HG03558 (cell line): ENCODE results near the gene IFT122.

Experiments used
- ATAC-seq: cut with Tn5 transposase; IDR thresholded peaks from one replicate; pipeline ENCODE4 v1.9.1; 2021; ENCODE audit warnings: moderate number of reproducible peaks; ENCODE audit not compliant: unreplicated experiment; ENCODE audit errors: extremely low read depth

The IFT122 gene

DNA sequence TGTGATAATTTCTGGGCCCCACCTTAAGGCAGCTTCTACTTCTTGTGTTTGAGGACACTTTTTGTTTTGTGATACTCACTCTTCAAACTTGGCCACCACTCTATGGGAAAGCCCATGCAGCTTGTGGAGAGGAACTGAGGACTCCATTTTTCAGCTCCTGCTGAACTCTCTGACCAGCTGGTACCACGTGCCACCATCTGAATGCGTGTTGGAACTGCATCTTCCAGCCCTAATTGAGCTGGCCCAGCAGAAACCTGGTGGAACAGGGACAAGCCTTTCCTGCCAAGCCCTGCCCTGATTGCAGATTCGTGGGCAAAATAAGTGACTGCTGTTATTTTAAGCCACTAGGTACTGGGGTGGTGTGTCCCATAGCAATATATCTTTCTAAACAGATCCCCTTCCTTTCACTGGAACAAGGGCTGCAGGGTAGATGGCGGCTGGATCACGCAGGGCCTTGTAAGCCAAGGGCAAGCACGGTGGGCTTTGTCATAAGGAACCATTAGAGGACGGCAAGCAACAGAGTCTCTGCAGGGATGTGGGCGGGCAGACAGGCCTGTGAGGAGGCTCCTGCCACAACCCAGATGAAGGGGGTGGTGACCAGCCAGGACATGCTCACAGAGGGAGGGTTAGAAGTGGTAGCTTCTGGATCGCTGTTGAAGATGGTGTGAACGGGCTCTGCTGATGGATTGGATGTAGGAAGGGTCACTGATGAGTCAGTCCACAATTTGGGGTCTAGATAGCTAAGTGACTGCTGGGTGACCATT lies 112.4 kb downstream of the IFT122 start:
- no peak for ATAC-seq

DNA sequence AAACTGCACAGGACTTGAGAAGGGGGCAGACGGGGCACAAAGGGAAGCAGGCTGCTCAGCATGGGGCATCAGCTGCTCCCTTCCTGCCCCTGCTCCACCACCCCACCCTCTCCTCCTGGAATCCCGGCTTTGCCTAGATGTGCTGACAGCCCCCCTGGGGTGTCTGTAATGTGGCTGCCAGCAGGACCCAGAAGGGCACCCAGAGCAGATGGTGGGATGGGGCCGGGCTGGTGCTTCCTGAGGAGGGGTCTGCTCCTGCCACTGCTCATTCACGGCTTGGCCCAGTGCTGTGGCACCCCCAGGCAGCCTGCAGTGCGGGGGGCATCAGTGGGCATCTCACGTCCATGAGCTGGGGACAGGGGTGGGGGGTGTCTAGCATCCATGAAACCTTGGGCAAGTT lies 113.1 kb downstream of the IFT122 start:
- ATAC-seq: no peak

DNA sequence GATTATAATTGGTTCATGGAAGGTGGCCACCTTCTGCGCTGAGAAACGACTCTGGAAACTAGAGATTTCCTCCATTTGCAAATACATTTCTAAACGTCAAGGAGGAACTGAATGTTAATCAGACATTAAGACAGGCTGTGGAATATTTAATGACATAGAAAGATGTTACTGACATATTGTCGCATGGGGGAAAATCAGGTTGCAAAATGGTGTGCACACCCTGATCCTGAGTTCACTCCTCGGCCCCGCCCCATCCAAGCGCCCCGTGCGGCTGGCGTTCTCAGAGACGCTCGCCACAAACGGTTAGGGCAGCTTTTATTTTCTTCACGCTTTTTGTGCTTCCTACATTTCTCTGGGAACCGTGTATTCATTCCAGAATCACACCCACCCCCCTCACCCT lies 113.7 kb downstream of the IFT122 start:
- no peak for ATAC-seq

DNA sequence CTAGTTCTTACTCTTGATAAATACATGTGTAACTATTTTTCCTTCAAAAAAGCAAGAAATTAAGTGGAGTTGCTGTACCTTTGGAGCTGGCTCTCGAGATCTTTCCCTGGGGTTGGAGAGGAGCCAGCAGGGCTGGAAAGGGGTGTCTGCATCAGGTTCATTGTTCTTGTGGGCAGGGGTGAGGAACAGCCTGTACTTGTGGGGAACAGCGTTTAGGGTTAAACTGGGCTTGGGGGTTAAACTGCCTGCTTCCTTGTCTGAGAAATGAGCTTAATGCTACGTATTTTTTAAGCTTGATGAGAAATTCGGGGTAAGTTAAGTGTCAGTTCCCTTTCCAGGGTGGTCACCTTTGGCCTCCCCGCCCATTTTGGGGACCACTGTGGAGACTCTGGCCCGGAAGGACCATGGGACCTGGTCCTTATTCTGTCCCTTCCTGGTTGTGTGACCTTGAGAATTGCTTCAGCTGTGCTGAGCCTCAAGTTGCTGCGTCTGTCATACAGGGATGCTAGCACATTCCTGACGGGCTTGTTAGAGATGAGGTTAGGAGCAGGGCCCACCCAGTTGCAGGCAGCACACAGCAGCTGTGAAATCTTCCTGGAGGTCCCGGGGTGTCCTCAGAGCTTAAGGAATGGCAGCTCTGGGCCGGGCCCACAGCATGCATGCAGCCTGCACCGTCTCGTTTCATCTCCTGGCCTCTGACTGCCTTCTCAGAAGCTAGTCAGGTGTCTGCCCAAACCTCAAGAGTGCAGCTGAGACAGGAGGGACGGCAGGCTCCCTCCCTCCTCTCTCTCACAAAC lies 114.5 kb downstream of the IFT122 start:
- ATAC-seq: no peak

DNA sequence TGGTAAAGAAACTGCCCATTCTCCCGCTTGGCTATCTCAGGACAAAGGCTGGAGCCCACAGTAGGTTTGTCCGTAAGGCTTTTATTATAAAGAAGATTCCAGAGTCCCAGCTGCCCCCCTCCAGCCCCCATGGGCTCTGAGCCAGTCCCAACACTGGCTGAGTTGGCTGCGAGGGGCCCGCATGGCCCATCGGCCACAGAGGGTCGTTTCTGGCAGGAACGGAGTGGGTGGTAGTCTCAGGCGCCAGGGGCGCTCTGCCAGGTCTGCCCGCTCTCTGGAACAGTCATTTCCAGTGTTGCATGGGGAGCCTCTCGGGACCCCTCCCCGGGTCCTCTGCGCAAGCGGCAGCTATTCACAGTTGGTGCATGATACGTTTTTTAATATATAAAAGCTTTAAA lies 115.1 kb downstream of the IFT122 start:
- ATAC-seq: no peak

DNA sequence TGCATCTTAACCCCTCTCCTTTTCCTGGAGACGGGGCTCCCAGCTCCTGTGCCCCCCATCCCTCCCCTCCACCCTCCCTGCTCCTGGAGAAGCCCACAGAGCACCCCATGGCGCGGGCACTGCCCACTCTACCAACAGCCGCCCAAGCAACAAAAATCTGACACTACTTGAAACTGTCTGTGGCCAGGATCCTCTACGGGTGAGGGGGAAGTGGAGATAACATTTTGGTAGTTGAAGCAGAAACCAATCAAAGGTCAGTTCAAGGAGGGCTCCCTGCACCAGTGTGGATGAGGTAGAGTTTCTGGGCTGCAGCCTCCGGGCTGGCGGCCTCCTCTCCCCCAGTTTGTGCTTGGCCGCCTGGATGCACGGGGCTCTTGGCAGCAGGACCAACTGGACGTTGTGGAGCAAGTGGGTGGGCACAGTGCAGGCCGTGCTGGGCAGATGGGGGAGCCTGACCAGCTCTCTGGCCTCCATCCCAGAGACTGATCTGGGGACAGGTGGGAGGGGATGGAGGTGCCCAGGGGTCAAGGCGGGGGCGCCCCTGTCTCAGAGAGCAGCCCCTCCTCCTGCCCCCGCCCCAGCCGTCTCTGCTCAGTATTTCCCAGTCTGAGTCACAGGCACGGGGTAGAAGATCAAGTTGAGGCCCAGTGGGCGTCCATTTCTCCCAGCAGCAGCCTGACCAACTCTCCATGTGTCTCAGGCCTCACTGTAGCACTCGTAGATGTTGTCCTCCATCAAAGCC lies 115.8 kb downstream of the IFT122 start:
- no peak for ATAC-seq

DNA sequence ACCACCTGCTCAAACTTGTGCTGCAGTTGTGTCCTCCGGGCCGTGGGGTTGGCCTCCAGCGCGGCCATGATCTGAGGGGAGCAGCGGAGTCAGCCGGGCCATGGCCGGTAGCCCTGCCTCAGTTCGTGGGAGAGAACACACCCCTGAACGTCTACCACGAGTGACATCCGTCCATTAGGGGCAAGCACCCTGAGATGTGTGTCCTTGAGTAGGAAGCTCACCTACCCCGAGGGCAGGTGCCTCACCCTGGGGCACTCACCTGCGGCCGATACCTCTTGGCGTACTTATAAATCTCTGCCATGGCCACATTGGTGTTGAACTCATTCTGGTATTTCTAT lies 116.3 kb downstream of the IFT122 start:
- ATAC-seq: no peak

DNA sequence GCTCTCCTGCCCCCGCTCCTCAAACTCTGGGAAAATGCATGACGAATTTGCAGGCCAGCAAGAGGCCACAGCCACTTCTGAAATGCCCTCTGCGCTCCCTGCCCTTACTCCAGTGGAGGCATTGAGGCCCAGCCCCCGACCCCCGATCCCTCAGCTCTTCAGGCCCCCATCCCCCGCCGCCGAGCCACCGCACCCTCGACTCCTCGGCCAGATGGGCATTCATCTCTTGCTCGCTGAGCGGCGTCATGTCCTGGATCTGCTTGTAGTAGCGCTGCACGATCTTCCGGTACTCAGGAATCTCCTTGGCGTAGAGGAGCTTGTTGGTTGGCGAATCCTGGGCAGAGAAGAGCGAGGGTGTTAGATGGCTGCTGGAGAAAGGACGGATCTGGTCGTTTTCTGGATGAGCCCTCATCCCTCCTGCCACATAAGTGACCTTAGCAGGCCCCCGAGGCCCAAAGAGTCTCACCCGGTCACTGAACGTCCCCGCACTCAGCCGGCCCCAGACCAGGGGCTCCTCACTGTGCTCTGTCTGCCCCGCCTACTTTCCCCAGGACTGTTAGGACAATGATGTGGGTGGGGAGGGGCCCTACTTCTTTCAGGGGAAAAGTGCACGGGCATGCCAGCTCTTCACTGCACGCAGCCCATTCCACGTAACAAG lies 117.0 kb downstream of the IFT122 start:
- no peak for ATAC-seq

DNA sequence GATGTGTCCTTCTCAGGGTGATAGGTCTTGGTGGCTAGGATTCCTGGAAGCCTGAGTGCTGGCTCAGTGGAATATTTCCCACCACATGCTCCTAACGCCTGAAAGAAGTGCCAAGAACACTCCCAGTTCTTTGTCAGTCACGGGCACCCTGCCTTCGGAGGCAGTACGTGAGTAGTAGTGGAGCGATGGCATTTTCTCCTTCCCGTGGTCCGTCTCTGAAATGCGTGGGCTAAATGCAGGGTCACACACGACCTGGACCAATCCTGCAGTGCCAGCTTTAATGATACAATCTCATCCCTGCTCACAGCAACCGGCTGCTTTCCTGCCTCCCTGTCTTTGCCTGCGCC lies 117.5 kb downstream of the IFT122 start:
- no peak for ATAC-seq

DNA sequence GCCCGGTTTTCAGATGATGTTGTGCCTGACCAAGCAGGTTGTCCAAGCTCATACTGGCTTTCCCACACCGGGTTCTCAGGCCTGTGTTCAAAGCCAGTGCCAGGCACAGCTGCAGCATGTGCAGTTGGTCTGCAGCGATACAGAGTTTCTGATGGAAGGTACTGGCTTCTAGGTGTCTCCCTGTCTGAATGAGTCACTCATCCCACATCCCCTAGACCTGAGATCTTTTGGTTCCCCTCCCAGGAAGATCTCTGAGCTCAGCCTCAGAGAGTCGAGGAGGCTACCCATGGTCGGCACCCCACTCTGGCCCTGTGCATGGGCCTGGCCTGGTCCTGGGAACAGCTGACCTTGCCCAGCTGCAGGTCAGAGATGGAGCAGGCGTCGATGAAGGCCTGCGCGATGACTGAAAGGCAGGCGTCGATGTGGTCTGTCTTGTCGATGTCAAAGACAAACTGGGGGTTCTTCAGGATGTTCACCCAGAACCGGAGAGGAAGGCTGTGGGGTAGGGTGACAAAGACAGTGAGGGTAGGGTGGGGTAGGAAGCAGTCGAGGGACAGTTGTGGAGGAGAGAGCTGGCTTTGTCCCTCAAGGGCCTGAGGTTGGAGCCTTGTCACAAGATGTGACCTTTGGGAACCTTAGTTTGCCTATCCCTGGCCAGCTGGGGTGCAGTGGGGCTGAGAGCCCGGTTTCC lies 118.2 kb downstream of the IFT122 start:
- ATAC-seq: no peak

DNA sequence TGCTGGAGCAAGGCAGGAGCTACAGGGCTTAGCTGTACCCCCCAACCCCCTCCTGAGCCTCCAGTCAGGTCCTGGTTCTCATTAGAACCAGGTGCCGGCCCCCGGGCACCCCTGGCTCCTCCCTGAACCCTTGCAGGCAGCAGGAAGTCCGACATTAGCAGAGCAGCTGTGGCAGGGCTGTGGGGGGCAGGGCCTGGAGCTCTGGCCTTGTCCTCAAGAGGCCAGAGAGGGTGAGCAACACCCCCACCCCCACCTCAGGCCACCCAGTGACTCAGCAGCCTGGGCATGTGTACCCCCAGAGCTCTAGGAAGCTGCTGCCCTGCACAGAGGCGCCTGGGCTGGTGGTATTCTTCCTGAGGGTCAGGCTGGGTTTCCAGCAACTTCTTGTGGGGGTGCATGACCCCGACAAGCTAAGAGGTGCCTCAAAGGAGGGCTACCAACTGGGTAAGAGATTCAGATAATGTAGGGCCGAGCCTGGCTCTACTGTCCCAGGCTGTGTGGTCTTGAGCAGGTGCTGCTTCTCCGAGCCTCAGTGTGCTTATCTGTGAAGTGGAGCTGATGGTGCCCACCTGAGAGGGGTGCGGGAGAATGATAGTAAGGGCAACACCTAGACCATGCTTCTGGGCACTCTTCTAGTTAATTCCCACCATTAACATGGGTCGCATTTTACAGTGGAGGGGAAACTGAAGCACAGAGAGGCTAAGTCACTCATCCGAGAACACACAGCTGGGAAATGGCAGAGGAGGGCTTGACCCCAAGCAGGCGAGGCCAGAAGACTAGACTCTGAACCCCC lies 118.9 kb downstream of the IFT122 start:
- no peak for ATAC-seq

DNA sequence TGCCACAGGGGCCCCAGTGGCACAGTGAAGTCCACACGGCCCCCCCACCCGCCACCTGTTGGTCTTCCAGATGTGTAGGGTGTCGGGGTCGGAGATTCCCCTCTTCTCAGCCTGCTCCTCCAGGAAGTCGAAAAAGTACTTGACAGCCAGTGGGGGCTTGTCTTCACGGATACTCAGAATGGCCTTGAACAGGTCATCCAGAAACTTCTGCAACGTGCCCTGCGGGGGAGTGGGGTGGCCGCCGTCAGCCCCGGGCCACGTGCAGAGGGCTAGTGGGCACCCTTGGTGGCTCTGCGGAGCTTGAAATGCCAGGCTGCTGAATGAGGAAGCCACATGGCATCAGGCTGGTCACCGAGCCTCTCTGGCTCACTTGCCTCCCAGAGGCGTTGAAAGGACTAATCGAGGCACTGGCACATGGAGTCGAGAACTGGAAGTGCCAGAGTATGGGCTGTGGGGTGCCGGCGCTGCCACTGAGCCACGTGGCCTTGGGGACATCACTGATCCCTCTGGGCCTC lies 119.6 kb downstream of the IFT122 start:
- no peak for ATAC-seq

DNA sequence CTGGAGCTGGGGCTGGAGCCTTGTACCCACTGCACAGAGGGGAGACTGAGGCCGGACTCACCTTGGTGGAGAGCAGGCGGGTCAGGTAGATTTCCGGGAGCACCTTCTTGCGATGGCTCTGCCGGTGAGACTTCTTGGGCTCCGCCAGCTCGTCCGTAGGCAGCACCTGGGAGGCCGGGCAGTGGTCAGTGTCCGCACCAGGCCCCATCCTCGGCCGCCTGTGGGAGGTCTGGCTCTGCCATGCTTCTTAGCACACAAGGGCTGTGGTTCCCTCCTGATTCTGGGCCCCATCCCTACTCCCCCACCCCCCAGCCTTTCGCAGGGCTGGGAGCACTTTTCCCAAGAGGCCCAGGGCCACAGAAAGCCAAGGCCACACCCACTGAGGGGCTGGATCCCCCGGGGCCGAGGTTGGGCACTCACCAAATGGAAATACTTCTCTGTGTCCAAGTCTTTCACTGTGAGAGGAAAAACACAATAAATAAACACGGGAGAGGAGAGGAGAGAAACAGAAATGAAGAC lies 120.3 kb downstream of the IFT122 start:
- no peak for ATAC-seq

DNA sequence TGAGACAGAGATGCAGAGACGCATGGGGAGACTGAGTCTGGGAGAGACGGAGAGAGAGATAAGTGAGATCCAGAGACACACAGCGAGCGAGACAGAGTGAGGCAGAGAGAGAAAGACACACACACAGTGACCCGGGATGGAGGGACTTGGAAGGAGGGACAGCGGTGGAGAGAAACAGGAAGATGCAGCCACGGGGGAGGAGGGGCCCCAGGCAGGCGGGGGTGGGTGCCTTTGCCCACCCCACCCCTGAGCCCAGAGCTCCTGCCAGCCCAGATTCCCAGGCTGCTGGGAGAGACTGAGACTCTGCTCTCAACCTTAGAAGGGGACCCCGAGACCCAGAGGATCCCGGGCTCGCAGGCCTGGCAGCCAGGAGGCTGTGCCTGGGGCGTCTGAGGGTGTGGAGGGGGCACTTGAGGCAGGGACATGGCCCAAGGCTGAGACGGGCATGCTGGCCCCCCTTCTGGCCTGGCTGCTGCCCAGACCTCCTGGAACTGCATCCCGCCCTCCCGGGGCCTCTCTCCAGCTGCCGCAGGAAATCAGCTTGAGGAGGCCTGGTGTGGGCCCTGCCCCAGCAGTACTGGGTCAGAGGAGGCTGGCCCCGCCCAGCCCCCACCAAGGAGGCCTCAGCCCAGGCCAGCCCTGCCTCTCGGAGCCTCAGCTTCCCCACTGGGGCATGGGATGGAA lies 121.0 kb downstream of the IFT122 start:
- ATAC-seq: no peak

DNA sequence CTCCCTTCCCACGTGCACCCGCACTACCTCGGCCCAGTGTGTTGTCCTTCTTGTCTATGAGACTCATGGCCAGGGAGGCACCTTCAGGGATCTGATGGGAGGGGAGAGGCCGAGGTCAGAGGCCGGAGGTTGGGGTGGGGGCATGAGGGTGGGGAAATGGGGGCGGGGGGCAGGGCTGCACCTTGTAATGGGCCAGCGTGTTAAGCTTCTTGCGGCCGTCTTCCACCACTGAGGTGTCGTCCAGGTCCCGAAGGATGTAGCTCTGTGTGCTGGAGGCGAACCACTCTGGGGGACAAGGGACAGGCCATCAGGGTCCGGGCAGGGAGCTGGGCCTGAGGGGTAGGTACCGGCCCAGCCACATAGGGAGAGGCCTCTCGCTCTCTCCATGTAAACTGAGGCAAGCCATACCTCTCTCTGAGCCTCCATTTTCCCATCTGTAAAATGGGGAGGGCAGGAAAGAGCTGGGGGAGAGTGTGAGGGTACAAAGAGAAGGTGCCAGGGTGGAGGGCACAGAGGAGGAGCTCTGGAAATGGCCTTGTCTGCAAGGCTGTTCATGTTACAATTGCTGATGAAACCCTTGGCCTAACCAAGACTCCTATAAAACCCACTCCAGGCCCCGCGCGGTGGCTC lies 121.7 kb downstream of the IFT122 start:
- no peak for ATAC-seq

DNA sequence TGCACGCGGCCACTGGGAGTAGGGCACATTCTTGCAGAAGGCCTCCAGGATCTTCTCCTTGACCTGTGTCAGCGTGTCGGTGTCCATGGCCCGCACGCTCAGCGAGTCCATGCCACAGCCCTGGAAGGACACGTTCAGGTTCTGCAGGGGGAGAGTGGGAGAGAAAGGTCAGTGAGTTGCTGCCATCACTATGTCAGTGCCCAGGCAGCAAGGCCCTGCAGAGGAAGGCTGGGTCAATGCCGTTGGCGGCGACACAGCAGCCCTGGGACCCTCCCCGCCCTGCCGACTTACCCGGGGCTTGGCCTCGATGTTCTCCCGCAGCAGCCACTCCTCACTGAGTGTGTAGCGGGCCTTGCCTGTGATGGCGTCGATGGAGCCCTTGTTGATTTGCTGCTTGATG lies 122.8 kb downstream of the IFT122 start:
- no peak for ATAC-seq

DNA sequence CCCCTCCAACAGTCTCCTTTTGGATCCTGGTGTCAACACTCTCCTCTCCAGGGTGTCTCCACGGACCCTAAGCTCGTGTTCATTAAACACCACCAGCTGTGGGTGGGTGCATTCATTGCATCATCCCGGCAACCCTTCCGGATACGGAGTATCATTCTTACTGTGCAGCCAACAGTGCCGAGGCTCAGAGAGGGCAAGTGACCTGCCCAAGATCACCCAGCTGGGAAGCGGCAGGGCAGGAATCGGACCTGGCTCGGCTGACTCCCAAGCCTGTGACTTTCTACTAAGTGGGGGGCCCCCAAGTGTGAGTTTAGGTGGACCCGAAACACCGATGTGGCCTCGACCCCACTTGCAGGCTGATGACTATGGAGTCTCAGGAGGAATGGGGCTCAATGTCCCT lies 123.3 kb downstream of the IFT122 start:
- ATAC-seq: no peak
